H54 (cell line): ENCODE measurements around the gene C2orf49.

ENCODE experiments used
- DNase-seq: peaks from one replicate; pipeline ENCODE4 v3.0.0; 2011; ENCODE audit warnings: low spot score, mixed read lengths; ENCODE audit not compliant: insufficient read length
- FAIRE-seq: peaks from 3 replicates; lab custom pipeline; 2011; peaks lifted over from hg19 to GRCh38; lab: Jason Lieb, UNC
- POLR2A ChIP-seq: IDR thresholded peaks from 2 replicates; pipeline ENCODE4 v1.6.1; 2011; ENCODE audit warnings: low read depth, mild to moderate bottlenecking, low read length

The C2orf49 gene

GRCh38 chr2:105327690-105328089 lies 9.7 kb upstream of the C2orf49 start:
- TF ChIP-seq POLR2A: no peak
- no peak for DNase-seq
- FAIRE-seq: no peak

DNA sequence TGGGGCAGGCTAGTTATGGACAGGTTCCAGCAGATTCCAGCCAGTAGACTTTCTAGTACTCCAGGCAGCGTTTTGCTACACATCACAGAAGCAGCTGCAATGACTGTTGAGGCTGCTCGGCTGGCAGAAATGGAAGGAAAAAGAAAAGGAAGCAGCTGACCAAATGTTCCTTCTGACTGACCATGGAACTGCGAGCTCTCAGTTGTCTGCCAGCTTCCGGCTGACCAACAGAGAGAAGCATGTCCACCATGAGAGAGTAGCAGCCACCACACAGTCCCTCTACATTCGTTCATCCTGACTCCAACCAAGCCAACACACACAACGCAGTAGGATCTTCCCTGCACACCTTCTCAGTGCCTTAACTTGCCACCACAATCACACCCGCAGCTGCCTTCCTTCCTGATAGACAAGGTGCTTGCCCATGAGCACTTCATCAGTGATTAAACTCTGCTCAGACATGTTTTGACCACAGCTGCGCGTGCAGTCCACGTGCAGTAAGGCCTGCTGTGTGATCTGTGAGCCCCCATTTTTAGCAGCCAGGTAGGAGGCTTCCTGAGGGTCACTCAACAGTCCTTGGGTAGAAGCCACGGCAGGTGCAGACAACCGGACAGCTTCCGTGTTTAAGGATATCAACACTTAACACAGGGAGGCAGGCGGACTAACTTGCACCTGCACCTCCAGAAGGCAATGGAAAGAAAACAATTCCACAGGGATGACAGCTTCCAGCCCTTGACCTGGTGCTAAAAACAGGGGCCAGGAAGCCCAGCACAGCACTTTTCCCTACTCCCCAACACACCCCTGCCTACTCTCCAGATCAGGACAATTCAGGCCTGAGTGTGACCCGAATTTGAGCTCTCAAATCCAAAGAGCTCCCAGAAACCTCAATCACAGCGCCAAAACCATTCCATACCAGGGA lies 8.8 kb upstream of the C2orf49 start:
- TF ChIP-seq POLR2A: no peak
- FAIRE-seq: no peak
- DNase-seq: no peak

DNA sequence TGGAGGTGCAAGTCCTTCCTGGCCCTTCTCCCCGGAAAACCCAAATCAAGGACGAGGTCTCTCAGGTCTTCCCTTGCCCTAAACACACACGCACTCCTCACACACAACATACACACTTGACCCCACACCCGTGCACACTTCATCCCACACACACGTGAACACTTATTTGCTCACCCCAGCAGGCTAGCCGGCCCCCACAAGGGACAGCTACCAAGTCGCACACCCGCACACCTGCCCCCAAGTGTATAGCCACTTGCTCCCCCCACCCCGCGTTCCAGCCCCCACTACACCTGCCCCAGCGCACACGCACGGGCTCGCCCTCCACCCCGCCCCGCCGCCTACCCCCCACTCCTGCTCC lies 8.2 kb upstream of the C2orf49 start:
- FAIRE-seq (no peak), DNase-seq (no peak)
- no peak for TF ChIP-seq POLR2A

- peak; percentile 73 for TF ChIP-seq POLR2A
- FAIRE-seq (no peak), DNase-seq (peak; percentile 61)
Measured at GRCh38 chr2:105329561-105330495, 7.5 kb upstream of the C2orf49 start, which contains the start of gene TGFBRAP1. TGFBRAP1 (minus strand) TSS chr2:105329735; CDS start chr2:105308301, 21,434 bp downstream.

DNA sequence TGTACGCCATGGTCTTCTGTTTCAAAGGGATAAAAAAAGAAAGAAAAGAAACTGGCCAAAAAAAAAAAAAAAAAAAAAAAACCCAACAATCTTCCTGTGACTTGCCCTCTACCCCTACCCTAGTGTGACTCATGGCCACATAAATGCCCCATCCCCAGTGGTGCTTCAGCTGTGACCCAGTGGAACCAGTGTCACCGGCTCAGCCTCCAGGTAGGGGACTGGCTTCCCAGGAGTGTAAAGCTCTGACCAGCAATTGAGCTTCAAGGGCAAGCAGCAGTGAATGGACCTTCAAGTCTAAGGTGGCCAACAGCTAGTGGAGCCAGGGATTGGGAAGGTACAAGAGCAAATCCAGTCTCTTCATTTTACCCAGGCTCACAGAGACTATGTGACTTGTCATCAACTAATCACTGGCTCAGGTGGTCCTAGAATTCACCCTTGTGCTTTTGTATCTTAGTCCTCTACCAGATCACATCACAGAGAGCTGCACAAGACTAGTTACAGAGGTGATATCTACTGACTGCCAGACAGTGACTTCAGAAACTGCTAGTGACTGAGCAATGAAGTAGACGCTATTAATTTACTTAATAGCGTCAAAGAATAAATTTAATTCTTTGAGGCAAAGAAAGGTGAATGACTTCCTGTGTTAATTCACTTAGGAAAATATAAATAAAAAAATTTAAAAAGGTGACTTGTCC lies 6.5 kb upstream of the C2orf49 start:
- no peak for FAIRE-seq
- DNase-seq: no peak
- no peak for TF ChIP-seq POLR2A

DNA sequence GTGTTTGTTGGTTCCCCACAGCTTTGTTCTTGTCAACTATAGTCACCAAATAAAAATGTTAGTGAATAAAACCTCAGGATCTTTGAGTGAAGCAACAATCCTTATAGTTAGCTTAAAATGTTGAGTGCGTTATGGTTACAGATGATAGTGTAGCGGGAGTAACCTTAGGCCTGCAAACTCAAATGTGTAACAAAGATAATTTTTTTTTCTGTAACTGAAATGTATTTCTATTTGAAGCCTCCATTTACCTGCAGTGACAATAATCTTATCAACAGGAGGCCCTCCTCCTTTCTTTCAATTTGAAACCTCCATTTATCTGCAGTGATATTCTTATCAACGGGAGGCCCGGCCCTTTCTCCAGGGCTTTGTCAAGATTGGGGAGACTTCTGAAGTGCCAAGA lies 3.1 kb upstream of the C2orf49 start:
- DNase-seq (no peak), FAIRE-seq (no peak)
- no peak for TF ChIP-seq POLR2A

GRCh38 chr2:105335469-105335868 lies 1.9 kb upstream of the C2orf49 start:
- no peak for DNase-seq
- no peak for FAIRE-seq
- TF ChIP-seq POLR2A: no peak

DNA sequence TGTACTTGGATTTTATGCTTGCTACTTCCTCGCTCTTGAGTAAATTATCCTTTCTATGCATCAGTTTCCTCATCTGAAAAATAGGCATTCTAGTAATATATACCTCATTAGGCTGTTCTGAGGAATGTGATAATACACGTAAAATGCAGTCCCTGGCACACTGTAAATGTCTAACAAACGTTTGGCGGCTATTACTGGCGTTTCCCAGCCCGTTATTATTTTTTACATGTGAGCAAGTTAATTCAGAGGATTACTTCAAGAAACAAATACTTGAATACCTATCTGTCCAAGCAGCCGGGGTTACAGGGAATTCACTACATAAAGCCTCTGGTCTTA lies 586 bp upstream of the C2orf49 start:
- TF ChIP-seq POLR2A: no peak
- no peak for FAIRE-seq
- DNase-seq: no peak

- TF ChIP-seq POLR2A: no peak
- DNase-seq: no peak
- peak; percentile 20 for FAIRE-seq
Measured at GRCh38 chr2:105338020-105338385, 663 bp downstream of the C2orf49 start.

- no peak for DNase-seq
- no peak for FAIRE-seq
- no peak for TF ChIP-seq POLR2A
Measured at GRCh38 chr2:105339414-105339813, 2.1 kb downstream of the C2orf49 start.

- no peak for DNase-seq
- peak; percentile 87 for FAIRE-seq
- no peak for TF ChIP-seq POLR2A
Measured at GRCh38 chr2:105344704-105345345, 7.5 kb downstream of the C2orf49 start.

GRCh38 chr2:105357122-105357521 lies 19.8 kb downstream of the C2orf49 start:
- DNase-seq: no peak
- TF ChIP-seq POLR2A: no peak
- FAIRE-seq: no peak

DNA sequence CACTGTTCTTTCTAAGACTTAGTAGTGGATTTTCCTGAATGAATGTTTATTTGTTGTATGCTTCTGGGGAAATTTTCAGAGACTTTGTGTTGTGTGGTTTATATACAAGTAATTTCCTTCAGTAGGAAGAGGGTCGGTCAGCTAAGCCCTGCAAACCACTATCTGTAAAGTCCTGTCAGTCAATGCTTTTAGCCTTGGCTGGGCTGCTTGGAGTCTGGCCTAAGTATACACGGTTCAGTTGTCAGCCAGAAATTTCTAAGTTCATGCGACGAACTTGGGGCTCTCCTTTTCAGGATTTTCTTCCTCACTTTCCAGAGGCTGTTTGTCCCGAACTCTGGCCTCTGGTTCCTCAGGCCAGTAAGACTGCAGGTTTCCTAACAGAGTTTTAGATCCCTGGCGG lies 21.3 kb downstream of the C2orf49 start:
- FAIRE-seq (no peak), DNase-seq (no peak)
- TF ChIP-seq POLR2A: no peak
